ENCODE measurements around the gene RNU1-2.
A peak's percentile ranks its signal among the peaks of the same experiment; 100 is the strongest.
"Not testable (repeated sequence)": the region's sequence is repeated elsewhere in the genome, so short reads cannot be mapped to it uniquely, and the experiment has no call there.

Gene RNU1-2

DNA sequence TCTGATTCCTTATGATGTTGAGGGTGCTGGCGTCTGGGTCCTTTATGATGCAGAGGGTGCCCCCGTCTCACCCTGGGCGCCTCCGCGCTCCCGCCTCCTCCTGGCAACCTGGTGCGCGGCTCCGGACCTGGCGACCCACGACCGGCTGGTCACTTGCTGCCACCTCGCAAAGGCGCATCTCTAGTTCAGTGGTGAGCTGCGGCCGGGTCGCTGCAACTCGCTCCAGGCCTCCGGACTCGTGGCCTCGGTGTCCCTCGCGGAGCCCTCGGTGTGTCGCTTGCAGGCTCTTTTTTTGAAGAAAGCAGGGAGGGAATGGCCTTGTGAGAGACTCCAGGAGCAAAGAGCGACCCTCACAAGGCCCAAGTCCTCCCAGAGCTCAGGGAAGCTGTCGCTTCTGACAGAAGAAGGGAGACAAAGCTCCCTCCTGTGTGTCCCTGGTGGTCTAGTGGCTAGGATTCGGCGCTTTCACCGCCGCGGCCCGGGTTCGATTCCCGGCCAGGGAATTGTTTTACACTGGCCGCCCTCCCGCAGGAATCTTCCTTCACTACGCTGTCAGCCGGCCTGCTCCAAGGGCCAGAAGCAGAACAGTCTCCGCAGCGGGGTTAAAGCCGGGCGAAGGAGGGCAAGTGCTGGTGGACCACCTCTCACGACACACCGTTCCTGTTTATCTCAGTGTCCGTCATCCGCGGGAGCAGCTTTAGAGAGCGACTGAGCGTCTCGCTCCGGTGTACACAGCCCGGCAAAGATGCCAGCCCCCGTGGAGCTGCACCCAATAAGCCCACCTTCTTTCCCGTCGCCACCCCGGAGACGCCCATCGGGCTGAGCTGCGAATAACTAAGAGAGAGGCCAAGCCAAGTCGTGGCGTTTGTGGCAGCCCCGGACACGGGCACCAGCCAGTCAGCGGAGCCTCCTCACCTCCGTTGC, 23.4 kb upstream of the RNU1-2 start:
- Histone ChIP-seq H3K4me2 (ENCODE audit: low read length) (peak overlapping the region; percentile 63), H3K27me3 (ENCODE audit: control insufficient read depth, insufficient read depth, low read length) (peaks cover 13% of the 10 kb centered on the region)
- H3K36me3 ChIP-seq (ENCODE audit: insufficient read depth, low read length); H3K9ac ChIP-seq (ENCODE audit: low read depth, low read length); H3K4me3 ChIP-seq (ENCODE audit: low read length); H3K4me1 ChIP-seq (ENCODE audit: control insufficient read depth, insufficient read depth, low read length); H3K9me3 ChIP-seq (replicated peaks; ENCODE audit: low read length): not testable (repeated sequence)

DNA sequence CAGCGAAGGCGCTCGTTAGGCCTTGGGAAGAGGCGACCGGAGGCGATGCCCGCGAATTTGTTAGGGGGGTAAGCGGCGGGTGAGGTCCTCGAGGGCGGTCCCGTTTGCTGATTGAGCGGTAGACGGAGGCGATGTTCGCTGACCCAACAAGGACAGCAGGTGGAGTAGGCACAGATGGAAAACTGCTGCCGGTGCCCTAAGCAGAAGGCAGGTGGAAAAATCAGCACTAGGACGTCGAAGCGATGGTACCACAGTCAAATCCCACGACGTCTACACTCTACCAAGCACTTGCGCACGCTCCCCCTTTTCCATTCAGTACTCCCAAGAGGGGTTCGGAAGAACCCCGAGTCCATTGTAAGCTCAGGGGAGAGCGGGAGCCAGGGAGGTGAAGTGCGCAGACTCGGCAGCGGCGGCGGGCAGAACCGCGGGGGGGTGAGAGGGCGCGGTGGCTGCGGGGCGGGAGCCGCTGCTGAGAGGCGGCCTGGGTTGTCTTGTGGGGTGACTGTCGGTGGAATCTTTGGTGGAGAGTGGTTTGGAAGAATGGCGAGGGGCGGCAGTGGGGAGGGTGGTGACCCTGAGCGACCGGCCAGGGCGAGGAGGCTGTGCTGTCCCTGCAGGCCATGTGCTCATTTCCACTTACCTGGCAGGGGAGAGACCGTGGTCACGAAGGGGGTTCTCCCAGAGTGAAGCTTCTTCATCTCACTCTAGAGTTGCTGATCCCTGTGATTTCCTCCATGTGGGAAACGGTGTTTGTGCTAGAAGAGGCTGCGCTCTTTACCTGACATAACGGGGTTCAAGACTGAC, 22.5 kb upstream of the RNU1-2 start:
- H3K9ac ChIP-seq (ENCODE audit: low read depth, low read length); H3K9me3 ChIP-seq (replicated peaks; ENCODE audit: low read length); H3K4me1 ChIP-seq (ENCODE audit: control insufficient read depth, insufficient read depth, low read length); H3K4me3 ChIP-seq (ENCODE audit: low read length); H3K36me3 ChIP-seq (ENCODE audit: insufficient read depth, low read length): not testable (repeated sequence)
- peaks cover 13% of the 10 kb centered on the region for H3K27me3 ChIP-seq (ENCODE audit: control insufficient read depth, insufficient read depth, low read length)
- H3K4me2 ChIP-seq (ENCODE audit: low read length): peak overlapping the region; percentile 63

DNA sequence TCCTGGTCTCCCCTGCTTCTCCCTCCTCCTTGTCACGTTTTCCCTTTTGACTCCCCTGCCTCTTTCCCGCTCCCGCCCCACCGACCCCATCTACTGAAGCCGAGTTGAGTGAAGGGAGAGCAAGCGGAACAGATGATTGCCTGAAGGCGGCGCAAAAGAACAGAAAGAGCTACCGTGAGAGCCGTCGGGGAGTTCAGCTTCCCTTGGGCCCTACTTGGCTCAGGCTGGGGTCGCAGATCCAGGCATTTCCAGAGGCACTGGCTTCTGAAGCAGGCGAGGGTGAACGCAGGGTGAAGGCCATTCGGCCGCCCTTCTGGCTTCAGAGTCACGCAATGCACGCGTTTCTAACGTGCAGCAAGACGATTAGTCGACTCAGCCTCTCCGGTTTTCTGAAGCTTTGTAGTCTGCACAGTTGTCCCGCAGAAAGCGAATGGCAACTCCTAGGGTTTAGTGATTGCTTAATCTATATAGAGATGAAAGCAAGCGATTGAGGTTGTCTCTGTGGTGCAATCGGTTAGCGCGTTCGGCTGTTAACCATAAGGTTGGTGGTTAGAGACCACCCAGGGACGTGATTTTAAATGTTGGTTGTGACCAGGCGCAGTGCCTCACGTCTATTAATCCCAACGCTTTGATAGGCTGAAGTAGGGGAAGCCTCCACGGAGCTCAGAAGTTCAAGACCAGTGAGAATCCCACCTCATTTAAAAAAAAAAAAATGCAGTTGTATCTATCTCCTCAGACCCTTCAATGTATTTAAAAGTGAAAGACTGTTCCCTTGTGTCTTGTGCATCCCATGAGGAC, 20.6 kb upstream of the RNU1-2 start:
- H3K9me3 ChIP-seq (replicated peaks; ENCODE audit: low read length); H3K9ac ChIP-seq (ENCODE audit: low read depth, low read length); H3K4me1 ChIP-seq (ENCODE audit: control insufficient read depth, insufficient read depth, low read length); H3K4me3 ChIP-seq (ENCODE audit: low read length); H3K36me3 ChIP-seq (ENCODE audit: insufficient read depth, low read length); H3K4me2 ChIP-seq (ENCODE audit: low read length): not testable (repeated sequence)
- peaks cover 25% of the 10 kb centered on the region for H3K27me3 ChIP-seq (ENCODE audit: control insufficient read depth, insufficient read depth, low read length)

DNA sequence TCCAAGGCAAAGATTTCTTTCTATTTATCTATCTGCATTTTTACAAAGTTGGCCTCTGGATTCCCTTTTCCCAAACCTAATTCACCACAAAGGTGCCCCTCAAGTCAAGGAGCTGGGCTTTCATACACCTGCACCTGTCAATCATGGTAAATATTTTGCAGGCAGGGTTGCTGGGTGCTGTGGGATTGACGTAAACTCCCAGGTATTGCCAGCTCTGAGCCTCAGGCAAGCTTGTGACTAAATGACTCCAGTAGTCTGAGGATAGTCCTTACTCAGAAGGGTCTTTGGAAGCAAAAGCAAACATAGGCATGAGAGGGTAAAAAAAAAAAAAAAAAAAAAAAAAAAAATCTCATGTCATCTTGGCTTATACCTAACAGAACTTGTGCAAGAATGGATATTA, 14.0 kb upstream of the RNU1-2 start:
- H3K4me2 ChIP-seq (ENCODE audit: low read length); H3K9me3 ChIP-seq (replicated peaks; ENCODE audit: low read length); H3K4me1 ChIP-seq (ENCODE audit: control insufficient read depth, insufficient read depth, low read length); H3K36me3 ChIP-seq (ENCODE audit: insufficient read depth, low read length); H3K4me3 ChIP-seq (ENCODE audit: low read length); H3K9ac ChIP-seq (ENCODE audit: low read depth, low read length): not testable (repeated sequence)
- peaks cover 47% of the 10 kb centered on the region for H3K27me3 ChIP-seq (ENCODE audit: control insufficient read depth, insufficient read depth, low read length)

DNA sequence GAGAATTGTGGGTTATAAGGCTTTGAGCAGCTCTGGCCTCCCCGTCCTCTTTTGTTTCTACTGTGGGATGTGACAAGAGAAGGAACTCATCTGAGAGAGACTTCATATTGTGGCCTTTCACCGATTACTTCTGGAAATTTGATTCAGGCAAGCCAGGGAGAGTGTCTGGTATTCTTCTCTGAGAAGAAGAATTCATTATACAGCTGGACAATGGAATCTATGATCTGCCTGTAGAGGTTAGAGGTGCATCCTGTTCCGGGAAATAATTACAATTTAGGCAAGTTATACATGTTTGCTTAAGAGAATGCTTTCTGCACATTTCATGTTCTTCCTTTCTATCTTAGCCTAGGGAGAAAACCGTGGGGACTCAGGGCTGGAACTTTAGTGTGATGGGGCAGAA, 12.8 kb upstream of the RNU1-2 start:
- Histone ChIP-seq H3K9me3 (replicated peaks; ENCODE audit: low read length) (no peaks in the 10 kb centered on the region), H3K36me3 (ENCODE audit: insufficient read depth, low read length) (no peaks in the 10 kb centered on the region), H3K4me2 (ENCODE audit: low read length) (no peak overlapping the region), H3K27me3 (ENCODE audit: control insufficient read depth, insufficient read depth, low read length) (peaks cover 47% of the 10 kb centered on the region), H3K9ac (ENCODE audit: low read depth, low read length) (no peak overlapping the region), H3K4me1 (ENCODE audit: control insufficient read depth, insufficient read depth, low read length) (no peaks in the 10 kb centered on the region), H3K4me3 (ENCODE audit: low read length) (no peak overlapping the region)

DNA sequence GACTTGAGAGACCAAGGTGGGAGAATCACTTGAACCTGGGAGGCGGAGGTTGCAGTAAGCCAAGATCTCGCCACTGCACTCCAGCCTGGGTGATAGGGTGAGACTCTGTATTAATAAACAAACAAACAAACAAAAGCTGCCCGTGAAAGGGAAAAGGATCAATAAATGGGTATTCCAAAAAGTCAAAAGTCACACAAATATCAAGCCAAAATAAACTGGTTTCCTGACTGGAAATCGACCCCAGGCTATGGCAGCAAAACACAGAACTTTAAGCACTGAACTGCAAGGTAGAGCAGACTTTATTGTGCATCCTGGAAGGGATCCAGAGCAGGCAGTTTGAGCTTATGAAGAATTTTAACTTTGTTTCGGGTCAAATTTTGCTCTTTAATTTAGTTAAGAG, 11.3 kb upstream of the RNU1-2 start:
- Histone ChIP-seq H3K4me1 (ENCODE audit: control insufficient read depth, insufficient read depth, low read length) (peaks cover 11% of the 10 kb centered on the region), H3K27me3 (ENCODE audit: control insufficient read depth, insufficient read depth, low read length) (peaks cover 39% of the 10 kb centered on the region)
- not testable (repeated sequence) for H3K36me3 ChIP-seq (ENCODE audit: insufficient read depth, low read length); H3K9ac ChIP-seq (ENCODE audit: low read depth, low read length); H3K4me3 ChIP-seq (ENCODE audit: low read length); H3K9me3 ChIP-seq (replicated peaks; ENCODE audit: low read length); H3K4me2 ChIP-seq (ENCODE audit: low read length)

DNA sequence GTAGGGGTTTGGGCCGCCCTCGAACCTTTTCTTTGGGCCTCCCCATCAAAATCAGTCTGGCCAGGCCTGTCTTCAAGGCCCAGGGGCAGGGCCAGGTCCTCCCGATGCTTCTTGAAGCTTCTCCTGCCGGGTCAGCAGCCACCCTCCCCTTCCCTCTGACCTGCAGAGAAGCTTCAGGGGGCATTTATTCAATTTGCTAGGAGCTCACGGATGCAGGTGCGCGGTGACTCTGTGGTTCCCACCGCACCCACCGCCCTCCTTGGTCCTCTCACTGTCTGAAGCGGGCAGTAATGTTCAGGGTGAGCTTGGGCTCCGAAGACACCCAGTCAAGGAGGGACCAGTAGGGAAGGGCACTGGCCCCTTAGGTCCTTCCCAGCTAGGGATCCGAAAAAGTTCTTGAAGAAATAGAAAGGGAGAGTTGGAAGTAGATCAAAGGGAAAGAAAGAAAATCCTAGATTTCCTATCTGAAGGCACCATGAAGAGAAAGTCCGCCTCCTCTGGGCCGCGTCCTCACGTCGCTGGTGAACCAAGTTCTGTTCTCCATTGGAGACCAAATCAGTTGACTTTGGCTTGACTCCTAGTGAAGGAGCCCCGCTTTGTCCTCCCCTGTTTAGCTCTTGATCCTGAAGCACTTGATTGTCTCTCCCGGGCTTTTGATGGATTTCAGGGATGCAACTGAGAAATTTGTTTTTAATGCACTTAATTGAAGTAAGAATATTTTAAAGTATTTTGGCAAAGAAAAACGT, 8.7 kb upstream of the RNU1-2 start:
- H3K9me3 ChIP-seq (replicated peaks; ENCODE audit: low read length): no peaks in the 10 kb centered on the region
- H3K27me3 ChIP-seq (ENCODE audit: control insufficient read depth, insufficient read depth, low read length): peaks cover 35% of the 10 kb centered on the region
- H3K9ac ChIP-seq (ENCODE audit: low read depth, low read length): no peak overlapping the region
- H3K36me3 ChIP-seq (ENCODE audit: insufficient read depth, low read length): no peaks in the 10 kb centered on the region
- H3K4me1 ChIP-seq (ENCODE audit: control insufficient read depth, insufficient read depth, low read length): peaks cover 15% of the 10 kb centered on the region
- no peak overlapping the region for H3K4me3 ChIP-seq (ENCODE audit: low read length)
- no peak overlapping the region for H3K4me2 ChIP-seq (ENCODE audit: low read length)

DNA sequence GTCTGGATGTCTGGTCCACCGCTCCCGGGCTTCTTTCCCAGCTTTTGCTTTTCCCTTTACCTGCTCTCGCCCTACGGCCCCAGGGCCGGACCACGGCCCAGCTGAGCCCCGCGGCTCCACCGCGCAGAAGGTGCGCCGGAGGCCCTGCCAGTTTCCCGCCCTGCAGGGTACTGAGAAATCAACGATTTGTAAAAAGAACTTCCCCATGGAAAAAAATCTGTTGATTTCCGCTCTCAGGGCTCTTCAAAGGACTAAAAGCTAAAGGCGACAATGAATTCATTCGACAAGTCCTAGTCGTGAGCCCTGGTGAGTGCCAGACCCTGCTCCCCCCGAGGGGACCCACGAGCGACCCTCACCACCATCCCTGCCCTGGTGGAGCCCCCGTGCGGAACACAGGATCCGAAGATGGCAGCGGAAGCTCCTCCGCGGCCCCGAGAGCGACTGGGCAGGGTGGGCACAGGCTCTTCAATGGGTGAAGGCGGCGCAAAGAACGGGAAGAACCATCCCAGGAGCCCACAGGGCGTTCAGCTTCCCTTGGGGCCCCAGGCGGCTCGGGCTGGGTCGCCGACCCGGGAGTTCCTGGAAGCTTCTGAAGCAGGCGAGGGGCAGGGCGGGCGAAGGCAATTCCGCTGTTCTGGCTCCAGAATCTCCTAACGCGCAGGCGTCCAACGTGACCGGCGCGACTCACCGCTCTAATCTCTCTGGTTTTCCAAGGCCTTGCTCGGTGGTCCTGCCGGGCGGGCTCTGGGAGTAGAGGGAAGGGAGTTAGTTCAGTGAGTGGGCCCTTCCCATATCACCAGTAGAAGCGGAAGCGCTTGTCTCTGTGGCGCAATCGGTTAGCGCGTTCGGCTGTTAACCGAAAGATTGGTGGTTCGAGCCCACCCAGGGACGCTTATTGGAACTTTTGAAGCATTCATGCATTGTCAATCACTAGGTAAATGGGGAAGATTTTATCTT, 6.6 kb upstream of the RNU1-2 start:
- H3K36me3 ChIP-seq (ENCODE audit: insufficient read depth, low read length): no peaks in the 10 kb centered on the region
- H3K4me3 ChIP-seq (ENCODE audit: low read length): peak overlapping the region; percentile 78
- H3K4me1 ChIP-seq (ENCODE audit: control insufficient read depth, insufficient read depth, low read length): peaks cover 15% of the 10 kb centered on the region
- H3K27me3 ChIP-seq (ENCODE audit: control insufficient read depth, insufficient read depth, low read length): peaks cover 19% of the 10 kb centered on the region
- peak overlapping the region; percentile 86 for H3K9ac ChIP-seq (ENCODE audit: low read depth, low read length)
- H3K4me2 ChIP-seq (ENCODE audit: low read length): peak overlapping the region; percentile 90
- no peaks in the 10 kb centered on the region for H3K9me3 ChIP-seq (replicated peaks; ENCODE audit: low read length)

DNA sequence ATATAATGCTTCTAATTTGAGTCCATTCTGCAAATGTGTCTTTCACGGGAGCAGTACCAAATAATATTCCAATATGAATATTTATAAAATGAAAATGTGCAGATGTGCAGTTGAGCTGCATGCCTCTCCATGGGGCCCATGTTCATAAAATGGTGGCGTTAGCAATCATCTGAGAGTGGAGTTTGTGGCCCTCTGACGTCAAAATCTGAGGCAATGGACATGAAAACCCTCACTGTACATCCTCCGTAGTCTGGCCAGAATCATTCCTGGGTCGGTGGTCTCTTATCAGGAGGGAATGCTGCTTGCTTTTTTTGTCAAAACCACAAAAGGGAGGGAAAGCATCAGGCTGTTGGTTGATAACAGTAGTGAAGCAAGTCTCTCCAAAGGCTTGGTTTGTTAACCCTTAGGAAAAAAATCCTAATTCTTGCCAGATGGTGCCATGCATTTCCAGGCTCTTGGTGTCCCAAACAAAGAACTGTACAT, 5.2 kb upstream of the RNU1-2 start:
- not testable (repeated sequence) for H3K4me2 ChIP-seq (ENCODE audit: low read length); H3K27me3 ChIP-seq (ENCODE audit: control insufficient read depth, insufficient read depth, low read length); H3K9me3 ChIP-seq (replicated peaks; ENCODE audit: low read length); H3K9ac ChIP-seq (ENCODE audit: low read depth, low read length); H3K36me3 ChIP-seq (ENCODE audit: insufficient read depth, low read length); H3K4me3 ChIP-seq (ENCODE audit: low read length)
- H3K4me1 ChIP-seq (ENCODE audit: control insufficient read depth, insufficient read depth, low read length): peaks cover 15% of the 10 kb centered on the region

DNA sequence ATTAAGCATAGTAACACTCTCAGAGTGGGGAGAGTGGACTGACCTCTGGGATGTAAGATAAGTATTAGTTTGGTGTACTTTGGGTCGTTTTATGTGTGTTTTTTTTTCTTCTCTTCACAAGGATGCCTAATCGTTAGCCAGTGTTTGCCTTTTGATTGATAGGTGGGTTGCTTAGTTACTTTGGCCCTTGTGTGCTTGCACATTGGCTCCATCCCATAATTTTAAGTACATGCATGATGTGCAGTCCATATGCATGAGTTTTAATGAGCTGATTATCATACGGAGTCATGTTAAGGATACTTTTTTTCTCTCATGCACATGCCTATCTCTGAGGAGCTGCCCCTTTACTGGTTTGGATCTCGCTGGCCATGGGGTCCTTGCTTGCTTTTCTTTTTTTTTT, 4.7 kb upstream of the RNU1-2 start:
- H3K4me2 ChIP-seq (ENCODE audit: low read length); H3K9me3 ChIP-seq (replicated peaks; ENCODE audit: low read length); H3K4me3 ChIP-seq (ENCODE audit: low read length); H3K36me3 ChIP-seq (ENCODE audit: insufficient read depth, low read length); H3K27me3 ChIP-seq (ENCODE audit: control insufficient read depth, insufficient read depth, low read length); H3K9ac ChIP-seq (ENCODE audit: low read depth, low read length): not testable (repeated sequence)
- H3K4me1 ChIP-seq (ENCODE audit: control insufficient read depth, insufficient read depth, low read length): peaks cover 15% of the 10 kb centered on the region

All from skeletal muscle satellite cell (primary cell).